ENCODE measurements around the gene GMEB1.
"Not testable (repeated sequence)": the region's sequence is repeated elsewhere in the genome, so short reads cannot be mapped to it uniquely, and the experiment has no call there.

Gene GMEB1

DNA sequence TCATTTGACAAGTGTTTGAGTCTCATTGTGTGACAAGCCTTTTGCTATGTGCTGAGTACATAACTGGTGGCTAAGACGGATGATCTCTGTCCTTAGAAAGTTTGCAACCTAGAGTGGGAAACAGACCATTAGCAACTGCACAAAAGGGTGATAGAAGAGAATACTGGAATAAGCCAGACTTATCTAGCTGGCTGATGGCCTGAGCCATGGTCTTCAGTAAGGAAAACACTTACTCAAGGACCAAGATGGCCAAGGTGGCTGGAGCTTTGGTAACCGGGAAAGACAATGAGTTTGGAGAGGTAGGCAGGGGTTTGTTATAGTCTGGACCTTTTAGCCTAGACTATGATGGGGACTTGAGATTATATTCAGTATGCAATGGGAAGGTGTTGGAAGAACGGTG, 24.1 kb upstream of the GMEB1 start:
- no peak overlapping the region for H3K4me3 ChIP-seq (ENCODE audit: control insufficient read depth, low read depth, low read length)
- no peak for TF ChIP-seq CTCF (conservative IDR thresholded peaks at IDR 0.05; ENCODE audit: control insufficient read depth, insufficient read depth, low read depth, low read length)
- no peak for DNase-seq (ENCODE audit: low read depth)

DNA sequence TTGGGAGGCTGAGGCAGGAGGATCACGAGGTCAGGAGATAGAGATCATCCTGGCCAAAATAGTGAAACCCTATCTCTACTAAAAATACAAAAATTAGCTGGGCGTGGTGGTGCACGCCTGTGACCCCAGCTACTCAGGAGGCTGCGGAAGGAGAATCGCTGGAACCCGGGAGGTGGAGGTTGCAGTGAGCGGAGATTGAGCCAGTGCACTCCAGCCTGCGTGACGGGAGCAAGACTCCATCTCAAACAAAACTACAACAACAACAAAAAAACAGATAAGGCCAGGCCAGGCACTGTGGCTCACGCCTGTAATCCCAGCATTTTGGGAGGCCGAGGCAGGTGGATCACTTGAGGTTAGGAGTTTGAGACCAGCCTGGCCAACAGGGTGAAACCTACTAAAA, 23.2 kb upstream of the GMEB1 start:
- not testable (repeated sequence) for DNase-seq (ENCODE audit: low read depth); H3K4me3 ChIP-seq (ENCODE audit: control insufficient read depth, low read depth, low read length)

DNA sequence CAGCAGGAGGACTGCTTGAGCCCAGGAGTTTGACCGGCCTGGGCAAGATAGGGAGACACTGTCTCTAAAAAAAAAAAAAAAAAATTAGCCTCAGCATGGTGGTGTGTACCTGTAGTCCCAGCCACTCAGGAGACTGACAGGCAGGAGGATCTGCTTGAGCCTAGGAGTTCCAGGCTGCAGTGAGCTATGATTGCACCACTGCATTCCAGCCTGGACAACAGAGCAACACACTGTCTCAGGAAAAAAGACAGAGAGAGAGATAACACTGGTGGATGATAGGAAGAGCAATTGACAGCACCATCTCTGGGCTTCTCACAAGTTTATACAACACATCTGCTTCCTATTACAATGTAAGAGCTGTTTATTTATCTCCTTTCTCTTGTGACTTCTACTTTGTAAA, 22.5 kb upstream of the GMEB1 start:
- no peak overlapping the region for H3K4me3 ChIP-seq (ENCODE audit: control insufficient read depth, low read depth, low read length)
- TF ChIP-seq CTCF (conservative IDR thresholded peaks at IDR 0.05; ENCODE audit: control insufficient read depth, insufficient read depth, low read depth, low read length) = no peak
- DNase-seq (ENCODE audit: low read depth) = peak; percentile 43

GRCh38 chr1:28648008-28648473, 20.5 kb upstream of the GMEB1 start:
- H3K4me3 ChIP-seq (ENCODE audit: control insufficient read depth, low read depth, low read length) = peak overlapping the region; percentile 19
- peak; percentile 89 for DNase-seq (ENCODE audit: low read depth)
- no peak for TF ChIP-seq CTCF (conservative IDR thresholded peaks at IDR 0.05; ENCODE audit: control insufficient read depth, insufficient read depth, low read depth, low read length)

DNA sequence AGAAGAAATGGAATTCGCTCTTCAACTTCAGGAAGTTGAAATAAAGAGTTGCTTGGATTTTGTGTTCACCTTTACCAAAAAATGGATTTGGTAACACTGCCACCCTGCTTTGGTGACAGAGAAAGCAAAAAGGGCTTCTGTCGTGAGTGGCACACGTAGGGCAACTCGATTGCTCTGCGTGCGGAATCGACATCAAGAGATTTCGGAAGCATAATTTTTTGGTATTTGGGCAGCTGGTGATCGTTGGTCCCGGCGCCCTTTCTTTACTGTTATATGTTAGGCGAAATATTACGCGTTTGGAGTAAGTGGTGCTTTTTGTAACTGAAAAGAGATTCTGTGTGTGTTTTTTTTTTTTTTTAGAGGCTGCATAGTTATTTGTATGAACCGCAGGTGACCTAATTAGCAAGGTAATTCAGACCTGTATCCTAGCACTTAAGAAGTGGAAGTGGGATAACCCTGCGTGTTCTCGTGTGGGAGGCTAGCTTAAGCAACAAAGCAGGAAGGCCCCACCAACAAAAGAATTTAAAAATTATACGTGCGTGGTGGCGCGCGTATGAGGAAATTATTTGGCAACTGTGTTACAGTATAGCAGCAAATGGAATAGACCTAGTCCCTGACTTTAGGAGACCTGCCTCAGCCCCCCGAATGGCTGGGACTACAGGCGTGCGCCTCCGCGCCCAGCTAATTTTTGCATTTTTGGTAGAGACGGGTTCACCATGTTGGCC, 19.9 kb upstream of the GMEB1 start, which contains the start of gene RNU11:
Gene RNU11 (plus strand): TSS at position 127 of the 725 bp plus-strand sequence.
- no peak for TF ChIP-seq CTCF (conservative IDR thresholded peaks at IDR 0.05; ENCODE audit: control insufficient read depth, insufficient read depth, low read depth, low read length)
- H3K4me3 ChIP-seq (ENCODE audit: control insufficient read depth, low read depth, low read length) = peak within 1 kb of the TSS; percentile 36
- DNase-seq (ENCODE audit: low read depth) = peak; percentile 97

DNA sequence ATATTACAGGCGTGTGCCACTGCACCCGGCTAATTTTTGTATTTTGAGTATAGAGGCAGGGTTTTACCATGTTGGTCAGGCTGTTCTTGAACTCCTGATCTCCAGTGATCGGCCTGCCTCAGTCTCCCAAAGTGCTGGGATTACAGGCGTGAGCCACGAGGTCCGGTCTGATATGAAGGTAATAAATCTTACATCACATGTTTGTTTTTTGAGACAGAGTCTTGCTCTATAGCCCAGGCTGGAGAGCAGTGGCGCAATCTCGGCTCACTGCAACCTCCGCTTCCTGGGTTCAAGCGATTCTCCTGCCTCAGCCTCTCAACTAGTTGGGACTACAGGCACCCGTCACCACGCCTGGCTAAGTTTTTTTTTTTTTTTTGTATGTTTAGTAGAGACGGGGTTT, 15.5 kb upstream of the GMEB1 start:
- not testable (repeated sequence) for H3K4me3 ChIP-seq (ENCODE audit: control insufficient read depth, low read depth, low read length); DNase-seq (ENCODE audit: low read depth)

DNA sequence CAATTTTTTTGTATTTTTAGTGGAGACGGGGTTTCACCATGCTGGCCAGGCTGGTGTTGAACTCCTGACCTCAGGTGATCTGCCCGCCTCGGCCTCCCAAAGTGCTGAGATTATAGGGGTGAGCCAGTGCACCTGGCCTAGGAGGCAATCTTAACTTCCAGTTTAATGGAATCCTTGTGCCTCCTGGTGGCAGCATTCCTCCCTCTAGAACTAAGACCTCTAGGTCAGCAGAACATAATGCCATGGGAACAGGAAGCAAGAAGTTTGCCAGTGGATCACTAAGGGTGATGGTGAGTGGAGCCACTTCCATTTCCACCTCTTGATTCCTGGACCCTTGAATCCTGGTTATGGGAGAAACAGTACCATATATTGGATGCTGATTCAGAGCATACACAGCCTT, 14.7 kb upstream of the GMEB1 start:
- H3K4me3 ChIP-seq (ENCODE audit: control insufficient read depth, low read depth, low read length) = not testable (repeated sequence)
- peak; percentile 47 for DNase-seq (ENCODE audit: low read depth)
- TF ChIP-seq CTCF (conservative IDR thresholded peaks at IDR 0.05; ENCODE audit: control insufficient read depth, insufficient read depth, low read depth, low read length) = peak; percentile 26

- DNase-seq (ENCODE audit: low read depth); H3K4me3 ChIP-seq (ENCODE audit: control insufficient read depth, low read depth, low read length): not testable (repeated sequence)
Measured at GRCh38 chr1:28655448-28656311, 12.9 kb upstream of the GMEB1 start.

Measured in fibroblast of mammary gland (primary cell).